ENCODE measurements around the gene LMO7.
"Not testable (repeated sequence)": the region's sequence is repeated elsewhere in the genome, so short reads cannot be mapped to it uniquely, and the experiment has no call there.

The LMO7 gene

GRCh38 chr13:75702476-75702875, 66.3 kb downstream of the LMO7 start:
- no peak for DNase-seq

DNA sequence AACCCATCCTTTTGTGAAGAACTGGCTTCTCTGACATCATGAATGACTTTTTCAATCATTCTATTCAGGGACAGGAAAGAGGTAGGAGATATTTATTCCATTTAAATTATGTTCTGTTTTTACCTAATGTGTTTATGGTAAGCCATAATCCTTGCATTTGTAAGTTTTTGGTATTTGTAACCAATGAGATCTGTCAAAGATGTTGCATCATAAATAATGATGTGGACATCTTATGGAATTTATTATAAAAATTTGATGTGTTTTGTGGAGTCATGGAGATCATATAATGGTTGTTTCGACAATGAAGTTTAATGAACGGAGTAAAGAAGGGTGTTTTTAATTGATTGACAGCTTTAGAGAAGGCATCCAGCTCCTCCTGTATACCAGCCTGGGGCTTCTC, 67.6 kb downstream of the LMO7 start:
- DNase-seq = no peak

DNA sequence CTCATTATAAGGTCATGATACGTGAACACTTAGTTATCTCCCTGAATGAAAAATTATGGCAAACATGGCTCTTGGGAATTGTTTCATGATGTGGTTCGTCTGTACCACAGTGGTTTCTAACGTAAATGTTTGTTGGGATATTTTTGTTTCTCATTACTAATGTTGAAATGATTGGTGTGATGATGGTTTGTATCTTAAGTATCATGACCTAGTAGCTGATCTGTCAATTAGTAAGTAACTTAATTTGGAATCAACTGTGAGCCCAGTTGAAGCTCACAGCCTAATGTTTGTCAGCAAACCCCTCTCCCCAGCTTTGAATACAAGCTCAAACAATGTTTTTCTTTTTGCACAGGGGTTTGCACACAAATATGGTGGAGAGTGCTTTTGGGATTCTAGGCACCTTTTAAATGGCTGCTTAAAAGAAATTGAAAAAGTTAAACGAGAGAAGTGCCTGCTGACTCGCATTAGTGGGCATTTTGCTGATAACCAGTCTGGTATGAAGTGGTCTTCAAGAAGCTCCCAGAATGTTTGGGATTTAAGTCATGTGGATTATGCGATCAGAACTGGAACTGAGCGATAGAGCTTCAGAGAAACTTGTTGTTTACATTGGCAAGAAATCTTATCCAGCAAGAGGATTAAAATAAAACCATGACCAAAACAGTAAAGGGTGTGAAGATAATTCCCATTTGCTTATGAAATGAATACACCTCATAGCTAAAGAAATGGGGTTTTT, 68.2 kb downstream of the LMO7 start:
- DNase-seq = peak; percentile 2

GRCh38 chr13:75704927-75705288, 68.8 kb downstream of the LMO7 start:
- DNase-seq = peak; percentile 79

DNA sequence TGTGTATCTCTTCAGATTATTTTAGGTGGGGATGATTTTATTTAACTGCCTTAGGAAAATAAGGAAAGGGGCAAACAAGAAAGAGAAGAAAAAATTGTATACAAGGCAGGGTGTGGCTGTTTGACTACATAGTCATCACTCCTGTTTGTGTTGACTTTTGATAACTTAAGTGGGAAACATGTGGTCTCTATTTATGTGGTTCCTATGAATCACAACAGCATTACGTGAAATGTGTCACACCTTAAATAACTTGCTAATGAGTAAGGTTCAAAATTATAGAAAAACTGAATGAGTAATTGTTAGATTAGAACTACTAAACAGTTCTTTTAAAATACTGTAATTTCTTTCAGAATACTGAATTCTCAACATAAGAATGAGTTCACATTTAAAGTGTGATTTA, 69.3 kb downstream of the LMO7 start:
- peak; percentile 10 for DNase-seq

DNA sequence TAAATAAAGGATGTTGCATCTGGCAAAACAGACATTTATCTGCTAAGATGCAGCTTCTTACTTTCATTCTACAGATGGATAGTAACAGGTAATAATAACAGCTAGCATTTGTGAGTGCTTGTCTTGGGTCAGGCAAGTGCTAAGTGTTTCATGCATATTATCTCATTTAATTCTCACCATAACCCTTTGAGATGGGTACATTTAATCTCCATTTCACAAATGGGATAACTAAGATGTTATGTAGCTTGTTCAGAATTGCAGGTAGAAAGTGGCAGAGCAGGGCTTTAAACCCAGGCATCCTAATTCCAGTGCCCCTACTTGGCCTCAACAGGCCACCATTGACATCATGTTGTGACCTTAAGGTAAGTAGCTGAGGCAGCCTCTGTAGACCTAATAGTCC, 69.8 kb downstream of the LMO7 start:
- no peak for DNase-seq

GRCh38 chr13:75713852-75714251, 77.7 kb downstream of the LMO7 start:
- DNase-seq = no peak

DNA sequence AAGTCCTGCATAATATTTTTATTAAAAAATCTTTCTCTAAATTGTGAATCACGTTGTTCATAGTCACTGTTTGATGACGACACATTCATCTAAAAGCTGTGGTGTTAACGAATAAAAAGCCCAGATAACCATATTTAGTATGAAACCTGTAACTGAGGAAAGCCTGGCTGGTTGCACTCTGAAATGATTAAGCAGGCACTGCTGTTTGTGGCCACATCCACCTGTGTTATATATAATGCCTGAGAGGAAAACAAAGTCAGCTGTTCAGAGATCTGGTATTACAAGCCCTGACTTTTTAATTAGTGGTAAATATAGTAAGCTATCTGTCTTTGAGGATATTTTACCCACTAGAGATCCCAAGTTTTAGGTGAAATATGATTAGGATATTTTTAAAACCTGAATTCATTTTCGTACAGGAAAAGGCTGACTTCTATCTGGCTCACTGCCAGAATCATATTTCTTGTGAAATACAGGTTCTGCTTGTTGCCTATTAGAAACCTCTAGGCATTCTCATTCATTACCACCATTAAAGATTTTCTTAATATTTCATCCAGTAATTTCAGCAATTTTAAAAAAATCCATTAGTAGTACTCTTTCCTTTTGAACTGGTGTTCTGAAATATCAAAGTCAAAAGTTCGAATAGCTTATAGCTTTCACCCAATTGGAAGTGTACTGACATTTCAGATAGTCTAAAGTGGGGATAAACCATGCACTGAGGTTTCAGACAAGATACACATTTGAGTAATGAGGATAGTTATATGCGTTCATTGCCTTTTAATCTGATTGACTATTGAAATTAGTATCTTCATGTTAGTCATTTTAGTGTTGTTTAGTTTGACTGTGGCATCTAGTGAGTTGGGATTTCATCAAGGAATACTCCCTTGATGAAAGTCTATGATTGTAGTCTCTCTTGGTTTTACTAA, 79.7 kb downstream of the LMO7 start:
- DNase-seq = peak; percentile 9

- DNase-seq = no peak
Observed at GRCh38 chr13:75717525-75717924, 81.4 kb downstream of the LMO7 start.

DNA sequence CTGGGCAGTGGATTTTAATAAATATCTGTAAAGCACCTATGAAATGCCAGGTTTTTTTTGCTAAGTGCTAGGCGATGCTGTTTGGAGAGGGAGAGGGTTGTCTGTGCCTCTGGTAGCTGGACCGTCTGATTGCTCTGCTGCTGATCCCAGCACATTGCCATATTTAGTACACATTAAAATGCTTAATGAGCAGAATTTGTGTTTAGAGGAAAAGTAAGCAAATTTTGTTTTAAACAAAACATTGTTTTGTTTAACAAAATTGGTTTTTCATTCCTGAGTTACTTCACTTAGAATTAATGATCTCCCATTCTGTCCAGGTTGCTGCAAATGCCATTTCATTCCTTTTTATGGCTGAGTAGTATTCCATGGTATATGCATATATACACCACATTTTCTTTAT, 85.2 kb downstream of the LMO7 start:
- DNase-seq = no peak

DNA sequence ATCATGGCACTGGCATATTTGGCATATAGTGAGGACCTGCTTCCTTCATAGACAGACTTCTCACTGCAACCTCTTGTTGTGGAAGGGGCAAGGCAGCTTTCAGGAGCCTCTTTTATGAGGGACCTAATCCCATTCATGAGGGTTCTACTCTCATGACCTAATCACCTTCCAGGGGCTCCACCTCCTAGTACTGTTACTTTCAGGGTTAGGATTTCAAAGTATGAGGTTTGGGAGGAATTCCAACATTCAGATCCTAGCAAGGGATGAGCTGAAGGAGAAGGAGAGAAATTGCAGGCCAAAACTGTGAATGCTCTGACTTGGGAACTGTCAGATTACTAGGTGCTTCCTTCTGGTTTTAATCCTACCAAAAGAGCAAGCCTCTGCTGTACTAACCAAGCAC, 87.8 kb downstream of the LMO7 start:
- no peak for DNase-seq

DNA sequence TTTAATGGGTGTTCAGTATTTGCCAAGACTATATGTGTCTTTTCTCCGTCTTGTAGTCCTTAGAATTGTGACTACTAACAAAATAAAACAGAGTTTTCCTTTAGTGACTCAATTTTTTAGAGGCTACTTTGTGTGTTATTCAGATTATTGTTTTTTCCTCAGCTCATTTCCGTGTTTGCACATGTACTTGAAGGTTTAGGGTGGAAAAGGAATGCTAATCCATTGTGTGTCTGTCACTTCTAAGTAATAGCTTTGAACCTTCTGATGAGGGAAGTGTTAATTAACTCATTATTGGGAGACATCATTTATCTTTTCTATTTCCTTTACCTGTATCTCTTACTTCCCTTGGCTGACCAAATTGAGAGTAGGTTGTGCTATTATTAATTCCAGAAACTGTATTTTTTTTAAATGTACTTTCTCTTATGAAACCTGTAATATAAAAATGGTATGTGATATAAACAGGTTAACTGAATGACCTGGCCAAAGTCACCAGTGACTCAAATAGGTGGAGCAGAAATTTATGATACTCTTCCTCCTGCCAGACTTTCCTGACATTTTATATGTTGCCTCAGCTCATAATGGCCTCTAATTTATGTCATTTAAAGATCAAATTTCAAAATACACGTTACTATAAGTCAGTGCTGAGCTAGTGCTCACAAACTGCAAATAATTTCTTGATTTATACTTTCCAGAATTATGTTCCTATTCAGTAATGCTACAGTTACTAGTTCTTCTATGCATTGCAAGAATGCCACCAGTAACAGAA, 88.8 kb downstream of the LMO7 start:
- DNase-seq = peak; percentile 76

GRCh38 chr13:75725736-75726135, 89.6 kb downstream of the LMO7 start:
- no peak for DNase-seq

DNA sequence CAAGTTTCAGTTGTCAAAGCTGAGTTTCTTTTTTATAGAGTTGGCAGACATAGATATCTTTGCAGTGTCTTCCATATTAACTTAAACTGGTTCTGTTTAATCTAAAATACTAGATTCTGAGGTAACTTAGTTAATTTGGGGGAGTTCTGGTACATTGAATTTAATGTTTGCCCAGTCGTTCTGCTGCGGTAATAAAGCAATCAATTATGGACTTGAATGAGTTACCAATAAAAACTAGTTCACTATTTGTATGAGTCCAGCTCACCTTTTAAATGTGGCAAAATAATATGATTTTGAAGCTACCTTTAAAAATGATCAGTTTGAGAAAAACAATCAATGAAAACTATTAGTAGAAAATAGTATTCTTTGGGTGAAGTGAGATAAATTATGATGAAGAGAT, 90.2 kb downstream of the LMO7 start:
- DNase-seq = peak; percentile 10

DNA sequence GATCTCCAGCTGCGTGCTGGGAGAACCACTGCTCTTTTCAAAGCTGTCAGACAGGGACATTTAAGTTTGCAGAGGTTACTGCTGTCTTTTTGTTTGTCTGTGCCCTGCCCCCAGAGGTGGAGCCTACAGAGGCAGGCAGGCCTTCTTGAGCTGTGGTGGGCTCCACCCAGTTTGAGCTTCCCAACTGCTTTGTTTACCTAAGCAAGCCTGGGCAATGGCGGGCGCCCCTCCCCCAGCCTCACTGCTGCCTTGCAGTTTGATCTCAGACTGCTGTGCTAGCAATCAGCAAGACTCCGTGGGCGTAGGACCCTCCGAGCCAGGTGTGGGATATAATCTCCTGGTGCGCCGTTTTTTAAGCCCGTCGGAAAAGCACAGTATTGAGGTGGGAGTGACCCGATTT, 97.0 kb downstream of the LMO7 start:
- DNase-seq = not testable (repeated sequence)

DNA sequence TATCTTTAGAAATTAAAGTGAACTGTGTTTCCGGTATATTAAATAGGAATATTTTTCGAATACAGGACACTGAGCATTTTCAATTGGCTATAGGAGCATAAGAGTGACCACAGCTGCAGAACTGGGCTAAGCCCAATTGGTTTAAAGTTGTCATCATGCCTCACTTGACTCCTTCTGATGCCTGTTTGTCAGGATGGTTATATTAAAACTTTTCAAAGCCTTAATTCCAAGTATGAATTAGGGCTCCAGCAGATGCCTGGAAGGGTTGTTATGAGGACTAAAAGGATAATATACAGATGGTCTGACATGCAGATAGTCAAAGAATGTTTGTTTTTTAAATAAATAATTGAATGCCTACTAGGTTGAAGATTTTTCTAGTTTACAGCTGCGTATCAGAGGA, 100.0 kb downstream of the LMO7 start:
- DNase-seq = no peak

- DNase-seq = no peak
Observed at GRCh38 chr13:75738841-75739240, 102.7 kb downstream of the LMO7 start.

GRCh38 chr13:75739244-75739868, 103.2 kb downstream of the LMO7 start:
- no peak for DNase-seq

GRCh38 chr13:75740031-75740430, 103.9 kb downstream of the LMO7 start:
- no peak for DNase-seq

DNA sequence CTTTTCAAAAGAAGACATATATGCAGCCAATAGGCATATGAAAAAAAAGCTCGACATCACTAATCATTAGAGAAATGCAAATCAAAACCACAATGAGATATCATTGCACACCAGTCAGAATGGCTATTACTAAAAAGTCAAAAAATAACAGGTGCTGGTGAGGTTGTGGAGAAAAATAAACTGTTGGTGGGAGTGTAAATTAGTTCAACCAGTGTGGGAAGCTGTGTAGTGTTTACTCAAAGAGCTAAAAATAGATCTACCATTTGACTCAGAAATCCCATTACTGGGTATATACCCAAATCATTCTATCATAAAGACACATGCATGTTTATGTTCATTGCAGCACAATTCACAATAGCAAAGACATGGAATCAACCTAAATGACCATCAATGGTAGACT, 106.9 kb downstream of the LMO7 start:
- not testable (repeated sequence) for DNase-seq

DNA sequence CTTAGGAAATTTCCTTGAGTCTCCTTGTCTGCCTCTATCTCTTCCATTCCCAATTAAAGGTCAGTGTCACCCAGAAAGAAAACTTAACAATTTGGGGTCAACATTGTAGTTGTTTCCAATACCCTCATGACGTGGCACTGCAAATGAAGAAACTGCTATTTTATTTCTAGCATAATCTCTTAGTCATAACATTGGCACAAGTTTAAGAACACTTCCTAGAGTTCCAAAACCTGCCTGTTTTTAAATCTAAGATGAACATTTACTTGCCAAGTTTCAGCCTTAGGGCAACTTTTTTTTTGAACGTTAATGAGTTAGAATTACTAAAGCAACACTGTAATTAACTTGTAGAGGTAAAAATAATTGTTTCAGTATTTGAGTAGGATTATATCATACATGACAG, 108.0 kb downstream of the LMO7 start:
- peak; percentile 20 for DNase-seq

DNA sequence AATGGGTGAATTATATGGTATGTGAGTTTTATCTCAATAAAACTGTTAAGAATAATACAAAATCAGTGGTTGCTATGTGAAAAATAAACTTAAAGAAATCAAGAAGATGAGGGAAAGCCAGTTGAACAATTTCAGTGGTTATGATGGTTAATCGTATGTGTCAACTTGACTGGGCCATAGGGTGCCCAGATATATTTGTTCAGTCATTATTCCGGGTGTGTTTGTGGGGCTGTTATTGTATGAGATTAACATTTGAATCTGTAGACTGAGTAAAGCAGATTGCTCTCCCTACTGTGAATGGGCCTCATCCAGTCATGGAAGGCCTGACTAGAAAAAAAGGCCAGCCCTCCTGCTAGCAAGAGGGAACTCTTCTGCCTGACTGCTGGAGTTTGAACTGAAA, 109.3 kb downstream of the LMO7 start:
- no peak for DNase-seq

GRCh38 chr13:75748874-75749273, 112.7 kb downstream of the LMO7 start:
- no peak for DNase-seq
